Hematopoietic multipotent progenitor cell treated with erythropoietin and hydrocortisone succinate and interleukin-3 and kit ligand, for 4 days (in vitro differentiated cells): ENCODE results near the gene BFSP2.
"Not testable (repeated sequence)": the region's sequence is repeated elsewhere in the genome, so short reads cannot be mapped to it uniquely, and the experiment has no call there.

Experiments
- DNase-seq: peaks from one replicate; pipeline ENCODE4 v3.0.0-alpha.2; 2015

The BFSP2 gene

DNA sequence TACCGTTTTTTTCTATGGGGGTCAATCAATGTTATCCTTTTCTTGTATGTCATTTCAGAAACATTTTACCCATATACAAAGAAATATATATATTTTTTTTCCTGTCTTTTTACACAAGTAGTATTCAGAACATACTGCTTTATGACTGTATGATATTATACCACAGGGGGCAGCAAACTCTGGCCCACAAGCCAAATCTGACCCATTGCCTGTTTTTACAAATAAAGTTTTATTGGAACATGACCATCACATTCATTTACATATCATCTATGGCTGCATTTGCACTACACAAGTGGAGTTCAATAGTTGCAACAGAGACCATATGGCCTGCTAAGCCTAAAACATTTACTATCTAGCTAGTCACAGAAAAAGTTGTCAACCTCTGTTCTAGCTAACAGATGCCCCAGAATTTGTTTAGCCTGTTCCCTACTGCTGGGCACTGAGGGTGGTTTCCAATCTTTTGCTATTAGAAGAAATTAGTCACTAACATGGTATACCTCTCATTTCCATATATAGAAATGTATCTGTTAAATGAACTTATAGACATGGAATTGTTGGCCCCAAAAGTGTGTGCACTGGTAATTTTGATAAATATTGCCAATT is 57.7 kb downstream of the BFSP2 start:
- DNase-seq, result peak; percentile 41

DNA sequence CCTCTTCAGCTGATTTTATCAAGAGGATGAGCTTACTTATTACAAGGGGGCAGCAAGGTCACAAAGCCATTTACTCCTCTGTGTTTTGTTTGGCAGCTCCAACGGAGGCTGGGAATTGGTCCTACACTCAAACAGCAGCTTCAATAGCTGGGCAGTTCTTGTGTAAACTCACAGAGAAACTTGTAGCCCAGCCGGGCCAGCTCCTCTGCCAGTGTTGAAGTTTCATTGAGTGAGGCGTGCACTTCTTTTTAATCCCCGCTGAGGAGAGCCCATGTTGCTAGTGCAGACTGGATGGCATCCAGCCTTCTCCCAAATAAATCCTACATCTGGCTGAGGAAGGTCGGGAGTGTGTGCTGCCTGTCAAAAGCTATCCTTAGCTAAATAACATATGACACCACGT is 59.5 kb downstream of the BFSP2 start:
- DNase-seq, result no peak

- DNase-seq, result no peak
These were observed 61.0 kb downstream of the BFSP2 start for GRCh38 chr3:133460809-133461208.

DNA sequence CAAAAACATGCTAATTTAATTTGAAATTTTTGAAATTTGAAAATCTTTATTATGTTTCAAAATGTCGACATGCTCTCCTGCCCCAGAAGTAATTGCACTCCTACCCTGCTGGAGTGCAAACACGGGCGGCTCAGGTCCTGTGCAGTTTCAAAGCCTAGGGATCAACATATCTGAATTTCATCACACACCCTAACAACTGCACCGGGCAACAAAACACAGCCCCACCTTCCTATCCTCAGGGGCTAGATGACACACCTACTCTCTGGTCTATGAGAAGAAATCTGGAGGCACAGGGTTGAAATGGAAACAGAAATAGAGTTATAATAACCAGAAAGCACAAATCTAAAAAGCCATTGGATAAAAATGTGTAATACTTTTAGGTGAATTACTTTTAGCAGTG is 61.4 kb downstream of the BFSP2 start:
- no peak for DNase-seq

- DNase-seq, result no peak
These were observed 63.5 kb downstream of the BFSP2 start for GRCh38 chr3:133463347-133463860.

DNA sequence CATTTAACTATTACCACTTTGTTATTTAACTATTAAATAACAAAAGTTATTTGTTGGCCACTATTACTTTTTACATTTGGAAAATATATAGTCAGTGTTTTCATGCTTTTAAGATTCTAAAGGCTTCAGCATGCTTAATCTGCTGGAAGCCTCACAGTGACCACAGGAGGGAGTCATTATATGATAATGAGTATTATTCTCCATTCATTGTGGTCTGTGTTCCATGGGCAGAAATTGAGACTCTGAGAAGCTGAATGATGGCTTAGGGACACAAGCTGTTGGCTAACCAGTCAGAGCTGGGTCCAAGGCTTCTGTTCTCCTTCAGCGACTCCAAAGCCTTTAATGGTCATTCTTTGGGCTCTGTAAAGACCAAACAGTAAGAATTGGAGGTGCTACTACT is 64.7 kb downstream of the BFSP2 start:
- DNase-seq, result peak; percentile 75

GRCh38 chr3:133466531-133467386 is 66.9 kb downstream of the BFSP2 start:
- peak; percentile 22 for DNase-seq

DNA sequence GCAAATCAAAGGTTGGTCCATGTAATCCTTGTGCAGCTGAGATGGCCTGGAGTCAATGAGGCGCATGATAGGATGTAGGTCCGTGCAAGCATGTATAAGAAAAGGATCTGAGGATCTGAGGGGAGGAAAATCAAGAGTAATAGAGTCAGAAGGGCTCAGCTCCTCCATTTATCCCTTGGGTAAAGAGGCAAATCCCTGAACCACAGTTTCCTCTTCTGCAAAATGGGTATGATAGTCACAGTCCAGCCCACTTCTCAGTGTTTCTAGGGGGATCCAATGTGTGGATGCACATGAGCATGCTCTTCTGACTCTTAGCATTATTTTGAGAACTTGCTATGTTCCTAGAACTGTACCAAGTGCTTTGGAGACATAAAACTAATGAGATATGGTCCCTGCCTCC is 67.9 kb downstream of the BFSP2 start:
- DNase-seq, result no peak

GRCh38 chr3:133468251-133468721 is 68.4 kb downstream of the BFSP2 start:
- DNase-seq, result no peak

- DNase-seq, result no peak
These were observed 69.4 kb downstream of the BFSP2 start for GRCh38 chr3:133469140-133469731.

- no peak for DNase-seq
These were observed 72.4 kb downstream of the BFSP2 start for GRCh38 chr3:133472242-133472641.

GRCh38 chr3:133472889-133473288 is 73.0 kb downstream of the BFSP2 start:
- no peak for DNase-seq

- DNase-seq, result not testable (repeated sequence)
These were observed 73.8 kb downstream of the BFSP2 start for GRCh38 chr3:133473472-133474191.

DNA sequence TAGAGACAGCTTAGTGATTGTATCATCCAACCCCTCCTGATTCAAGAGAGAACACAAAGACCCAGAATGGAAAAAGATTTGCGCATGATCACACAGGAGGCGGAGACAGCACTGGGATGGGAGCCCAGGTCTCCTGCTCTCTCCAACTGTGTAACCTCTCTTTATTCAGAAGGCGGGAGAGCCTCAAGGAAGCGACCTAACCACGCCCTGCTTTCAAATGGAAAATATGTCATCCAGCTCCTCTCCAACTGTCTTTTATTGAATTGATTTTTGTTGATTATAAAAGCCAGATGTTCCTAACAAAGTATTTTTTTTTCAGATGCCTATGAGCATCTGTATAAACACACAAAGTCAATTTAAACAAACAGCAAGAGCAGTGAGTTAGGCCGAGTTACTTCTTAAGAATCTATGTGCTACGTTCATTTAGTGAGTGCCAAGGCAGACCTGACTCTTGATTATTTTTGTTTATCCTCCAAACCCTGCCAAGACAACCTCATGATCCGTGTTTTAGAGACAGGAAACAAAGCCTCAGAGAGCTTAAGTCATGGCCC is 74.5 kb downstream of the BFSP2 start:
- DNase-seq, result no peak

DNA sequence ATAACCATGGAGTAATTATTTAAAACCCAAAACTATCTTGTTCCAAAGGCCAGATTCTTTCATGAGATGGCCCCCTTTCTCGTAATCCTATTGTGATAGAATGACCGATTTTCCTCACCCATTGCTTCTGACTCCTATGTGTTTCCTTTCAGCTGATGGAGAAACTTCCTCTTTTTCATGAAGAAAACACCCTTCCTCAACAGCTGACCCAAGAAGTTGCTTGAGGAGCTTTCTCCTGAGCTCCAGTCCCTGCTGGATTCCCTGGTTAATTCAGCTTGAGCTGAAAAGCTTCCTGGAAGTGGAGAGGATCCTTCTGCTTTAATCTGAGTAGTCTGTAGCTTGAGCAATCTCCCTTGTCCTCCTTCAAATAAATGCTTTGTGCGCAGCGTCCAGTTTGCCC is 75.0 kb downstream of the BFSP2 start:
- peak; percentile 38 for DNase-seq

DNA sequence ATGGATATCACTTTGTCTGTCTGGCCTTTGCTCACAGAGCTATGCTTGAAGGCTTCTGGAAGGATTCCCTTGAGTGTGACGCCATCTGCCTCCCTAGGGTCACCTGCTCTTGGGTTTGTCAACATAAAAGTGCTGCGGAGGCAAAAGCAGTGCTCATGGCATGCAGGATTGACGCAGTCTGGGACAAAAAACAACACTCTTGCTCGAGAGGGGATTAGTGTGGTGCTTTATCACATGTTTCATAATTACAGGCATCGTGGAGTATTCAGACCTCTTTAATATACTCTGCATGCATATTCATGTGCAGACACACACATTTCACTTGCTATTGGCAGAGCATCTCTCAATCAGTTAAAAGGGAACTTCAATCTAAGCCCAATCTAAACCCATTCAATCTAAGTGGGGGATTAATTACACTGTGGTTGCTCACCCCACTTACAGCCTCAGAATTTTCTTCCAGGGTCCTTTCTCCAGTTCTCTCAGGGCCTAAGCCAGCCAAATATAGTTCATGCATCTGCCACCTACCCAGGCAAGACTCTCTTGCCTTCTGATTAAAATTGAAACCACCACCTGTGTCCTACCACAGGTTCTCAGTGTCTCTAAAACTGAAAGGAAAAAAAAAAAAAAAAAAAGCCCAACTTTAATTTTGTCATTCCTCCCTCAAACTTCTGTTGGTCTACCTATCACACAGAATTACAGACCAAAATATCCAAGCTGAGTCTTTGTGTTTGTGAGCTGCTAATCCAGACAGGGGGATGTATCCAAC is 75.6 kb downstream of the BFSP2 start:
- DNase-seq, result no peak

DNA sequence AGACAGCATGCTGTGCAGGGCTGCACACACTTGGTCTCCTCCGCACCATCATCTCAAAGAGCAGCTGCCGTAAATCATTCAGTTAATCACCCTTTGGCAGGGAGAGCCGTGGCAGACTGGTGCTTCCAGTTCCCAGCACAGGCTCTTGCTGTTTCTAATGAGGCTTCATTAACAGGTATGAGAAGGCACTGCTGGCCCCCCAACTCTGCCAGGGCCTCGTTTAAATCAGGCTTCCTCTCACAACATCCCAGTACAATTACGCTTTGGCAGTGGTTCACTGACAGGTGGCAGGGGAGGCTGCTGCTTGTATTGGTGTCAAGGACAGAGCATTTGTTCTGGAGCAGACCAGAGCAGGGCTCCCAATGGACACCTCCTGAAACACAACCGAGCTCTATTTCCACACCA is 77.1 kb downstream of the BFSP2 start:
- no peak for DNase-seq

- DNase-seq, result no peak
These were observed 77.6 kb downstream of the BFSP2 start for GRCh38 chr3:133477487-133477886.

GRCh38 chr3:133478624-133479023 is 78.8 kb downstream of the BFSP2 start:
- DNase-seq, result no peak

DNA sequence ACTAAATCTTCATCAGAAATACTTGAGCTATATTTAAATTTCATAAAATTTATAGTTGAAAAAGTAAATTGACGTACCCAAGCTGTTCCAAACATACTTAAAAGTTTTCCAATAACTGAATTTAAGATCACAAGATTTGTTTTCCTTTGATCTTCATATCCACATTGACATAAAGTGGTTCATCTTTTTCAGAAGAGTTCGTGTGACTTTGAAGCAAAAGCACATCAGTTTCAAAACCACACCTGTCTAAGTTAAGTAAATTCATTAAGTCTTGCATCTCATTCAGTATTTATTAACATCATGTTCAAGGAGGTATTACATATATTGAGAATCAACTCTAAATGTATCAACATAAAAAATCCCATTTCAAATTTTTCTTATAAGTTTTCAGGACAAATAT is 79.5 kb downstream of the BFSP2 start:
- DNase-seq, result no peak

- no peak for DNase-seq
These were observed 80.2 kb downstream of the BFSP2 start for GRCh38 chr3:133479895-133480669.
